HUES48 (cell line): ENCODE results near the gene TPST2.

Experiments used
- H3K27ac ChIP-seq: one replicate; pipeline ENCODE4 v1.7.0; 2013; ENCODE audit warnings: low read depth, low read length, inconsistent platforms
- H3K27me3 ChIP-seq: 2 replicates; pipeline ENCODE4 v1.6.1; 2013; ENCODE audit warnings: mild to moderate bottlenecking, low read length; ENCODE audit not compliant: control insufficient read depth, insufficient read depth
- H3K36me3 ChIP-seq: 2 replicates; pipeline ENCODE4 v1.6.1; 2013; ENCODE audit warnings: low read length; ENCODE audit not compliant: control insufficient read depth, insufficient read depth
- H3K4me1 ChIP-seq: 2 replicates; pipeline ENCODE4 v1.6.1; 2013; ENCODE audit warnings: mild to moderate bottlenecking, low read length; ENCODE audit not compliant: control insufficient read depth, insufficient read depth
- H3K4me3 ChIP-seq: 2 replicates; pipeline ENCODE4 v1.5.1; 2013; ENCODE audit warnings: mild to moderate bottlenecking, low read depth, low read length
- H3K9ac ChIP-seq: 2 replicates; pipeline ENCODE4 v1.6.1; 2013; ENCODE audit warnings: mild to moderate bottlenecking, low read depth, low read length, moderate library complexity
- H3K9me3 ChIP-seq: 2 replicates; pipeline ENCODE4 v1.6.1; 2013; ENCODE audit warnings: low read length; ENCODE audit not compliant: control insufficient read depth, insufficient read depth

TPST2 gene

DNA sequence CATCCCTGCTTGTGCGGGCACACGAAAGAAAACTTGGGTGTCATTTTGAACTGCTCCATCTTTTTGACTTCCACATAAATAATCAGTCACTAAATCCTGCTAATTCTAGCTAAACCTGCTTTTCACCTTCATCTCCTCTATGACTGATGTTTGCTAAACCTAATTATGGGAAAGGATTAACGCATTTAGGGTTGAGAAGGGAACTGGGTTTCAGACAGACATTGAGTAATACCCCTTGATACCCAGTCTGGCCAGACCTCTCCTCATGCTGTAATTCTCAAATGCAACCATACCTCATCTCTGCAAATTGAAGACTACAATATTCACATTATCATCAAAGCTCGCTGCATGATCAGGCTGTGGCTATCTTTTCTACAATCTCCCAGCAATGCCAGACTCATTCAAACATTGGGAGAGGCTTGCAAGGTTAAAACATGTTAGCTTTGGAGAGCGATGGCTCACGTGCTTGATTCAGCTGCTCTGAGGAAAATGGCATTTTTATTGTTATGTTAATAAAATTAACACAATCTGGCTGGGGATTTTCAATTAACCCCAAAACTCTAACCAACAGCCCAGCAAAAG lies 108.7 kb downstream of the TPST2 start:
- H3K36me3 ChIP-seq, result peaks cover 52% of the 10 kb centered on the region
- H3K27ac ChIP-seq, result no peak overlapping the region
- H3K4me3 ChIP-seq, result no peak overlapping the region
- H3K9ac ChIP-seq, result no peak overlapping the region
- peaks cover 23% of the 10 kb centered on the region for H3K4me1 ChIP-seq
- no peaks in the 10 kb centered on the region for H3K9me3 ChIP-seq
- H3K27me3 ChIP-seq, result no peaks in the 10 kb centered on the region

DNA sequence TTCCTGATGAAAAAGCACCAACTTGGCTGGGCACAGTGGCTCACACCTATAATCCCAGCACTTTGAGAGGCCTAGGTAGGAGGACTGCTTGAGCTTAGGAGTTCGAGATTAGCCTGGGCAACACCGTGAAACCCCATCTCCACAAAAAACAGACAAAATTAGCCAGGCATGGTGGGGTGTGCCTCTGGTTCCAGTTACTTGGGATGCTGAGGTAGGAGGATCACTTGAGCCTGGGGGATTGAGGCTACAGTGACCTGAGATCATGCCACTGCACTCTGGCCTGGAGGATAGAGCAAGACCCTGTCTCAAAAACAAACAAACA lies 109.4 kb downstream of the TPST2 start:
- Histone ChIP-seq H3K27ac (no peak overlapping the region), H3K27me3 (no peaks in the 10 kb centered on the region), H3K9ac (no peak overlapping the region), H3K9me3 (no peaks in the 10 kb centered on the region), H3K4me1 (peaks cover 23% of the 10 kb centered on the region), H3K4me3 (no peak overlapping the region), H3K36me3 (peaks cover 52% of the 10 kb centered on the region)

DNA sequence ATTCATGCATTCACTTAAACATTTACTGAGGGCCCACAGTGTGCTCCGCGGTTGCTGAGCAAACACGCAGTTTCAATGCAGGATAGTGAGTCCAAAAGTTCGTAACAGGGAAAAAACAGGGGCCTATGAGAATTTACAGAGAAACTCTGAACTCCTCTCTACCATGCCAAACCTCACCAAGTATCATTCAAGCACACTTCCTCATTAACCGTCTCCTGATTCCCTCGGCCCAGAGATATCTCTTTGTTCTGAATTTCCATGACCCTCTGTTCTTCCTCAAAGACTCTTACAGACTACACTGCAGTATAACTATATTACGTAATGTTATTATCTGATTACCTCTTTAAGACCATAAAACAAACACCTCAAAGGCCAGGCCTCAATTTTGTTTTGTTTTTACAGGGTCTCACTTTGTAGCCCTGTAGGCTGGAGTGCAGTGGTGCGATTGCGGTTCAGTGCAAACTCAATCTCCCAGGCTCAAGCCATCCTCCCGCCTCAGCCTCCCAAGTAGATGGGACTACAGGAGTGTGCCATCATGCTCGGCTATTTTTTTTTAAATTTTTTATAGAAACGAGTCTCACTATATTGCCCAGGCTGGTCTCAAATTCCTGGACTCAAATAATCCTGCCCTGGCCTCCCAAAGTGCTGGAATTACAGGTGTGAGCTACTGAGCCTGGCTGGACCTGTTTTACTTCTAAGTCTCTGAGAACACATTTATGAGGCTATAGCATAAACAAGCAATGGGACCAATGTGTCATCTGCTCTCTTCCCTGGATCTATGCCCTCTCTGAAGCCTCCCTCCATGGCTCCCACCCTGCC lies 109.9 kb downstream of the TPST2 start:
- no peaks in the 10 kb centered on the region for H3K9me3 ChIP-seq
- no peak overlapping the region; the same call in 1 of the 2 replicates for H3K9ac ChIP-seq
- H3K27ac ChIP-seq, result peak overlapping the region; percentile 47
- H3K36me3 ChIP-seq, result peaks cover 54% of the 10 kb centered on the region
- H3K4me3 ChIP-seq, result no peak overlapping the region; the same call in 1 of the 2 replicates
- H3K27me3 ChIP-seq, result no peaks in the 10 kb centered on the region
- peaks cover 23% of the 10 kb centered on the region for H3K4me1 ChIP-seq

DNA sequence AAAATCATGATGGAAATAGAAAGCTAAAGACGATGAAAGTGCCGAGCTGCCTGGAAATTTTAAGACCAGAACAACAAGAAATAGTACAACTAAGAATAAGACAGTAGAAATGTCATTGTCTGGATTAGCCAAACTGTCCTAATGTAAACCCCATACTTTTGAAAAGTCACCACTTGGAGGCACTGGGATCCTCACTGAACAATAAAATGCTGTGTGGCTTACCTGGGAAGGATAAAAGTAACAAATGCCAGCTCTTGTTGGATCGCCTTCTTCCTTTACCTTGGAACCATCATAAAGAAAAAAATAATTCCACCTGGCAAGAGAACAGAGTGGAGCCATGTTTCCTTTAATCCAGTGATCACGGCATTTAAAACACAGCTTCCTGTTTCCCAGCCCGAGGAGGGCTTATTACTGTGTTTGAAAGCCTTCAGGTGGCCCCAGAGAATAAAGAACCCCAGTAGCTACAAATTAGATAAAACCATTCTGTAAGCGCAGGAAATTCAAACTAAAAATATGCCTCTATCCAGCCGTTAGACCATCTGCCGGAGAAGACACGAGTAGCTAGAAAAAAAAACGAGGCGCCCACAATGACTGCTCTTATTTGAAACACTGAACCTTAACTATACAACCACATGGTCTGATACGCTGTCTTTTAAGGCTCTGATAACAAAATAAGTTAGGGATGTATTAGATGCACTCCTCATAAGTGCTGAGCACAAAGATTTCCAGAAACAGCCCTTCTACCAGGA lies 110.7 kb downstream of the TPST2 start:
- Histone ChIP-seq H3K4me3 (no peak overlapping the region), H3K4me1 (peaks cover 16% of the 10 kb centered on the region), H3K27ac (peak overlapping the region; percentile 47), H3K36me3 (peaks cover 62% of the 10 kb centered on the region), H3K9me3 (no peaks in the 10 kb centered on the region), H3K9ac (no peak overlapping the region; the same call in 1 of the 2 replicates), H3K27me3 (no peaks in the 10 kb centered on the region)

DNA sequence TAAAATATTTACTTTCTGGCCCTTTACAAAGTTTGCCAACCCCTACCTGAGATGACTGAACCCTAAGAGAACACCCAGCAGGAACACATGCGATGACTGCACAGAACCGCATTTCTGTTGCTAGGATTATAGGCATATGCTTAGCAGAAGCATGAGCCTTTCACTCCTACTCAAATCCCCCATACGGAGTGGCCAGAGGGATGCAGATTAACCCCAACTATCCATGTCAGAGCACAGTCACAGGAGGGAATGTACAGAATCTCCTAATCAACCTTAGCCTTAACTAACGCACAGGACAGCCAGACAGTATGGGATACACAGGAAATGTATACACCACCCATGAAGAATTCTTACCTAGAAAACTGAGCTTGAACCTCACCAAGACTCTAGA lies 112.6 kb downstream of the TPST2 start:
- Histone ChIP-seq H3K27ac (peak overlapping the region; percentile 46), H3K9ac (no peak overlapping the region), H3K9me3 (no peaks in the 10 kb centered on the region), H3K27me3 (no peaks in the 10 kb centered on the region), H3K4me3 (no peak overlapping the region), H3K4me1 (peaks cover 8% of the 10 kb centered on the region; the same call in 1 of the 2 replicates), H3K36me3 (peaks cover 81% of the 10 kb centered on the region)

DNA sequence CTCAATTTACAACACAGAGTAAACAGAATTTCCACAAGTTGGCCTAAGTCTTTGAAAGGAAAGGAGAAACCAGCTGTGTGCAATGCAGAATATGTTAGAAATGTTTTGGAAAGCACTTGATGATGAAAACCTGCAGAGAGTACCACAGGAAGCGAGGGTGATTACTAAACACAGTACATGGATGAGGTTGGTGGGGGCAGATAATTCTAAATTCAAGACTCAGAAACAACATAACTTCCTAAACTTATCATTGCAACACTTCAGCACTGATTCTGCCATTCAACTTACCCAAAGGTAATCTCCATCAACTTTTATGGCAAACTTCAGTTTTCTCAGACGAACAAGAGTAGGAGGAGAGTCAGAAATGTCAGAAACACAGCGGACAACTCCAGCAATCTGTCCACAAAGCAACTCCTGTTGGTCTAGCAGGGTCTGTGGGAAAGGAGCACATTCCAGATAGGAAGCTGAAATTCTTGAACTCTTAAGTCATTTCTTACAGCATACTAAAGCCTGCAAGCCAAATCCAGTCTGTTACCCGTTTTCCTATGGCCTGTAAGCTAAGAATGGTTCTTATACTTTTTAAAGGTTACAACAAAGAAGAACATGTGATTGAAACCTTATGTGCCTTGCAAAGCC lies 113.1 kb downstream of the TPST2 start:
- Histone ChIP-seq H3K4me1 (peaks cover 7% of the 10 kb centered on the region; the same call in 1 of the 2 replicates), H3K36me3 (peaks cover 83% of the 10 kb centered on the region), H3K4me3 (no peak overlapping the region), H3K9me3 (no peaks in the 10 kb centered on the region), H3K9ac (no peak overlapping the region), H3K27me3 (no peaks in the 10 kb centered on the region), H3K27ac (peak overlapping the region; percentile 46)

DNA sequence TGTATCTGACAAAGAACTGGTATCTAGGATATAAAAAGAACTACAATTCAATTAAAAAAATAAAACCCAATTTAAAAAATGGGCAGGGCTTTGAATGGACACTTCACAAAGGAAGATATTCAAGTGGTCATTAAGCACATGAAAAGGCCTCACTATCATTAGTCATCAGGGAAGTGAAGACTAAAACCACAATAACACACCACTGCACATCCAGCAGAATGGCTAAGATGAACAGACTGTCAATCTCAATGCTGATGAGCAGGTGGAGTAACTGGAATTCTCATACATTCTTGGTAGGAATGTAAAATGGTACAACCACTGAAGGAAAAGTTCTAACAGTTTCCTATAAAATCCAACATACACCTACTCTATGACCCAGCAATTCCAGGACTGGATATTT lies 115.2 kb downstream of the TPST2 start:
- H3K9me3 ChIP-seq, result no peaks in the 10 kb centered on the region
- no peaks in the 10 kb centered on the region for H3K4me1 ChIP-seq
- H3K4me3 ChIP-seq, result no peak overlapping the region
- H3K27ac ChIP-seq, result no peak overlapping the region
- H3K27me3 ChIP-seq, result no peaks in the 10 kb centered on the region
- H3K36me3 ChIP-seq, result peaks cover 96% of the 10 kb centered on the region
- H3K9ac ChIP-seq, result no peak overlapping the region
